Activated CD4-positive, CD25-positive, alpha-beta regulatory T cell treated with anti-CD3 and anti-CD28 coated beads, Interleukin-2, amount 50 U/mL, for 72 hours (primary cell): ENCODE data around the gene CANT1.
A peak's percentile ranks its signal among the peaks of the same experiment; 100 is the strongest.
"Not testable (repeated sequence)": the region's sequence is repeated elsewhere in the genome, so short reads cannot be mapped to it uniquely, and the experiment has no call there.

Experiments used
- DNase-seq: peaks from one replicate; pipeline ENCODE4 v3.0.0; 2021

CANT1 gene

GRCh38 chr17:78974635-78975591 lies 34.7 kb downstream of the CANT1 start:
- DNase-seq, result no peak

- DNase-seq, result no peak
Measured at GRCh38 chr17:78973792-78974520, 35.6 kb downstream of the CANT1 start.

- DNase-seq, result no peak
Measured at GRCh38 chr17:78973196-78973595, 36.4 kb downstream of the CANT1 start.

DNA sequence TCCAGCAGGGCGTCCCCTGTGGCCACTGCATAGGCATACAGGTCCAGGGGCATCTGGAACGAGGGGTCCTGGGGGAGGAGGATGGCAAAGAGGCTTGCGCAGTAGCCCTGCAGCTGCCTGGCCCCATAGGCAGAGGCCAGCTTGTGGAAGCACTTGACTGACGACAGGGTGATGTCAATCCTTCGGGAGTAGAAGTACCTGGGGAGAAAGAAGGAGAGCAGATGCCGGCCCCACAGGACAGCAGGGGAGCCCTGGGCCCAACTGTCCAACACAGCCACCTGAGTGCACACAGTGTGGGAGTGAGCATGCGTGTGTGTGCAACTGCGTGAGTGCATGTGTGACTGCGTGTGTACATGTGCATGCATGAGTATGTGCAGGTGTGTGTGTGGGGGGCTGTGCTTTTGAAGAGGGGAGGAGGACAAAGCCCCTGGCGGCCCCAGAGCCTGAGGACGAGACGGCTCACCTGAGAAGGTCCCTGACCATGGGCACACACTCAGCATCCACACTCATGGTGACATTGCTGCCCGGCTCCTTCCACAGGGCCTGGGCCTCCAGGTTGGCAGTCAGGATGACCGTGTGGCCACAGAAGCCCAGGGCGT lies 37.0 kb downstream of the CANT1 start:
- DNase-seq, result no peak

- no peak for DNase-seq
Measured at GRCh38 chr17:78971756-78972506, 37.6 kb downstream of the CANT1 start.

- peak; percentile 83 for DNase-seq
Measured at GRCh38 chr17:78970834-78971755, 38.5 kb downstream of the CANT1 start.

DNA sequence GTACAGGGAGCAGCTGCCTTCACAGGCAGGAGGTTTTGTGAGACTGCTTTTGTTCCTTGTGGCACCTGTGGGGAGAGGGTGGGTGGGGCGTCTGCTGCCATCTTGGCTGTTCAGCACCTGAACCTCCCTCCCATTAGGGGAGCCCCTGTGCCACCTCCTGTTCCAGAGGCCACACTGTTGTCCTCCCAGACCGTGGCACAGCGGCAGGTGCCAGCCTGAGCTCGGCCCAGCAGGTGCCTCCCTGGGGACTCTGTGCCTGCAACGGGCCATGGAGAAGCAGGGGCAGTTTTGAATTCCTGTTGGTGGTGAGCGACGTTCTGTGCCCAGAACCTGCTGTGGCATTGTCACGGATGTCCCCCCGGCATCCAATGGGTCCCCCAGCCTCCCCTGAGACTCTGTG lies 39.7 kb downstream of the CANT1 start:
- no peak for DNase-seq

- DNase-seq, result no peak
Measured at GRCh38 chr17:78967782-78968362, 41.7 kb downstream of the CANT1 start.

DNA sequence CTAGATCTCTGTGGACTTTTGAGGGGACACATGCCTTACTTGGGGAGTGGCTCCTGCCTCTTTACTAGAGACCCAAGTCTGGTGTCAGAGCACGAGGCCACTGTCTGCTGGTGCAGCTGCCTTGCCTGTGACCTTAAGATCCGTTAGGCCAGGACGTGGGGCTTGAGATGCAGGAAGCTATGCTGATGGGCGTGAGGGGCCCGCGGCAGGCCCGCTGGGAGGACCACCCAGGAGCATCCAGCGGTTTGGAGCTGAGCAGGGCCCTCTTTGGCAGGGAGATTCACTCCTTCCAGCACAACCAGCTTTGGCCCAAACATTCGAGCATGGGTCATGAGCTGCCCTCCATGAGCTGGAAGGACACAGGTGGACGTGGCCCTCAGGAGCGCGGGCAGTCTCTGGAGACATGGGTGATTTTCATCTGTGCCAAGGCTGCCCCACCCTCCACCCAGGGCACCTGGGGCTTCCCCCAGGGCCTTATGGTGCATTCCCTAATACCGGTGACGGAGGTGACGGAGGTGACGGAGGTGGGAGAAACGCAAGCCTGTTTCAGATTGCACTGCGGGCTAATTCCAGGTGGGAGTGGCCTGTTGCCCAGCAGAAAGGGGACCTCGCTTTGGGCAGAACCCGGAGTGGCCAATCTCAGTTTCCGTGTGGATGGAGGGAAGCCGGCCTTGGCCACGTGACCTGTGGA lies 42.5 kb downstream of the CANT1 start:
- DNase-seq, result no peak

GRCh38 chr17:78966123-78966813 lies 43.3 kb downstream of the CANT1 start:
- DNase-seq, result no peak

DNA sequence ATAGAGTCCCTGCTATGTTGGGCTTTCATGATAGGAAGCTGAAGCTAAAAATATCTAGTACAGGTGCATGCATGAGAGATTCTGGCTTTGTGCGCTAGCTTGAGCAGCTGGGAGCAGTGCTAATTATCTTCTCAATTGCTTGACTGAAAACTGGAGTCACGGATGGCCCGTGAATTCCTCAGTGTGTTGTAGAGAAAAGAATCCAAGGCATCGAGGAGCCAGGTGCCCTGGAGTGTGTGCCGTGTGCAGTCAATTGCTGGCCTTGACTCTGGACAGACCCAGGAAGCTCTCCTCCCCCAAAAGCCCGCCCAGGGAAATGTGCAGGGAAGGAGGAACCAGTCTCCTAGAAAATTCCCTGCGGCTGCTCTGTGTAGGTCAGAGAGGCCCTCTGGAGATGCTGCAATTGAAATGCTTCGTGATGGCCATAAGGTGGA lies 44.1 kb downstream of the CANT1 start:
- no peak for DNase-seq

DNA sequence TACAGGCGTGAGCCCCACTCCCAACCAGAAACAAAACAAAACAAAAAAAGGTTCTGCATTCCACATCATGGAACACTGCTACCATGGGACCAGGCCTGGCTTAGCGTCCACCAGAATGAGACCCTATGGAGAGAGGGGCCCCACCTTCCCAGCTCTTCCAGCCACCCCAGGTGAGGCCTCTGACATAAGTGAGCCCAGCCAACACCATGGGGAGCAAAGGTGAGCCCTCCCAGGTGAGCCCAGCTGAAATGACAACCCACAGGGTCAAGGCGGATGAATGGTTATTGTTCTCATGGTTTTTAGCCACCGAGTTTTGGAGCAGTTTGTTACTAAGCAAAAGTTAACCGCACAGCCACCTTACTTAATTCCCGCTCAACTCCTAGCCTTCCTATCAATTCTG lies 46.2 kb downstream of the CANT1 start:
- no peak for DNase-seq

DNA sequence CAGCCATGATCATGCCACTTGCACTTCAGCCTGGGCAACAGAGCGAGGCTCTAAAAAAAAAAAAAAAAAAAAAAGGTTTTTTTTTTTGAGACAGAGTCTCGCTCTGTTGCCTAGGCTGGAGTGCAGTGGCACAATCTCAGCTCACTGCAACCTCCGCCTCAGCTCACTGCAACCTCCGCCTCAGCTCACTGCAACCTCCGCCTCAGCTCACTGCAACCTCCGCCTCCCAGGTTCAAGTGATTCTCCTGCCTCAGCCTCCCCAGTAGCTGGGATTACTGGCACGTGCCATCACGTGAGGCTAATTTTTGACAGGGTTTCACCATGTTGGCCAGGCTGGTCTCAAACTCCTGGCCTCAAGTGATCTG lies 46.6 kb downstream of the CANT1 start:
- not testable (repeated sequence) for DNase-seq

DNA sequence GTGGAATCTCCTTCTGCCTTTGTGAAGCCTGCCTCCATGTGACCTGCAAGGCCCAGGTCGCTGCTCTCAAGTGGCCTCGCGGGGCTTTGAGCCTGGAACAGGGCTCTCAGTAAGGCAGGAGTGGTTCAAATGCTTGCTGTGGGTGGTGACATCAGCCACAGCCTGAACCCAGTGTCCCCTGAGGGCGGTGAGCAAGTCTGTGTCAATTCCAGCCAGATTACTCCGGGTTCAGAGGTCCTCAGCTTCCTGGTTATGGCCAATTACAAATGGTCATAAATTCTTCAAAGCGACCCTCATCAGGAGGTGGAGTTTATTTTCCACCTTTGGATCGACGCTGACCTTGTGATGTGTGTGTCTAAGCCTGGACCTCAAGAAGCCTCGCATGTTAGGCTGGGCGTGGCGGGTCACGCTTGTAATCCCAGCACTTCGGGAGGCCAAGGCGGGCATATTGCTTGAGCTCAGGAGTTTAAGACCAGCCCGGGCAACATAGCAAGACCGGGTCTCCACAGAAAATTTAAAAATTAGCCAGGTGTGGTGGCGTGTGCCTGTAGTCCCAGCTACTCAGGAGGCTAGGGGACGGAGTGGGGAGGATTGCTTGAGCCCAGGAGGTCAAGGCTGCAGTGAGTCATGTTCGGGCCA lies 47.1 kb downstream of the CANT1 start:
- DNase-seq, result no peak

GRCh38 chr17:78961571-78961970 lies 48.0 kb downstream of the CANT1 start:
- no peak for DNase-seq

DNA sequence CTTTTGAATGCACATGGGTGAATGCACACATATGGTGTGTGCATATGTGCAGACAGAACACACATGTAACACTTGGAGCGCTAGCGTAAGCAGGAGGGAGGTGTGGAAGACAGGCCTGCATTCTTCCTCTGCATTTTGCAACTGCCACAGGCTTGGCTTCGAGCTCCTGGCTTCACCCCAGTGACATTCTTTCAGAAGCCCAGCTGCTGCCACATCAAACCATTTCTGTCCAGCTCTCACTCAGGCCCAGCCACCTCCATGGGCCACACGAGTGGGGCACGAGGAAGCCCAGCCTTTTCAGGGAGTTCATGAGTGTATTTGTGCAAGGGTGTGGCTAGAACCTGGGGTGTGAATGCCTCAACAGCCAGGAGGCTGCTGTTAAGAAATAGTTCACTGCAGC lies 48.6 kb downstream of the CANT1 start:
- DNase-seq, result no peak

- DNase-seq, result no peak
Measured at GRCh38 chr17:78959803-78960202, 49.8 kb downstream of the CANT1 start.

DNA sequence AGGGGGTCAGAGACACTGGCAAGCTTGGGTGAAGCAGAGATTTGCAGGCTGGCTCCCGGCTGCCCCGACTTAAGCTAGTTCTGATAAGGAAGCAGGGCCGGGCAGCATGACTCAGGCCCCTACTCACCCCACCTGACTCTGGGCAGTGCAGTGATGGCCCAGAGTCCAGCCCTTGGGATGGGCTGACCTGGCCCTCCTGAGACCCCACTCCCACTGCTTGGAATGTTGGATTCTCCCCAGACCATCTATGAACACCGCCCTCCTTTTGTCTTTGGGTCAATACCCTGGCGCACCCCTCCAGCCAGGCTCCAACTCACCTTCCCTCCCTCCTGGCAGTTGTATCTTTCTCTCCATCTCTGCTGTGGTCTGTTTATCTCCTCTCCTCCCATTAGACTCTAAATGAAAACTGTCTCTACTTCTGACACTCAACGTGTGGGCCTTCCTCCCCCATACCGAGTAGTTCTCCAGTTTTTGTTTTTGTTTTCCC lies 50.9 kb downstream of the CANT1 start:
- DNase-seq, result no peak

GRCh38 chr17:78957128-78957527 lies 52.4 kb downstream of the CANT1 start:
- DNase-seq, result no peak
